HG03575 (cell line): ENCODE results near the gene ZNF804B.

Experiments
- ATAC-seq: cut with Tn5 transposase; IDR thresholded peaks from one replicate; pipeline ENCODE4 v1.9.1; 2021; ENCODE audit not compliant: unreplicated experiment, insufficient number of reproducible peaks, low FRiP score; ENCODE audit errors: extremely low read depth

Gene ZNF804B

GRCh38 chr7:88759230-88760135 is at the start of gene ZNF804B:
Gene ZNF804B (plus strand): TSS chr7:88759700. CDS start chr7:88759977, 277 bp downstream.
- no peak for ATAC-seq

GRCh38 chr7:88735920-88736319 is 23.6 kb upstream of the ZNF804B start:
- no peak for ATAC-seq

- no peak for ATAC-seq
These were observed 21.9 kb upstream of the ZNF804B start for GRCh38 chr7:88737632-88738031.

- ATAC-seq = no peak
These were observed 13.4 kb upstream of the ZNF804B start for GRCh38 chr7:88746126-88746525.

- ATAC-seq = no peak
These were observed 2.7 kb upstream of the ZNF804B start for GRCh38 chr7:88756802-88757201.

DNA sequence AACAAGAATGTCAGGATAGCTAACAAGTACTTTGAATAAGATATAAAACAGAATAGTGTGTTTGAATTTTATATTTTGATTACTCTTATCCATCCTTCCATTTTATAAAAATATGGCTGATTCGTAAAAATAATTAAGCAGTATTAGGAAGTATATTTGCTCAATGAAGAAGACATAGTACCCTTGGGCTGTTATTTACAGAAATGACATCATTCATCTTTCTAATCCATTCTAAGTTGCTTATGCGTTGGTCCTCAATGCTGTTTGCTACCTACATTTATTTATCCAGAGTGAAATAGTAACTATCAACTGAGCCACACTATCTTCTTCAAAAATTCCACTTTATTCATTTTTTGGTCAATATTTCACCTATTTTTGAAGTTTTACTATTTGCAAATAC is 2.1 kb upstream of the ZNF804B start:
- no peak for ATAC-seq

- no peak for ATAC-seq
These were observed 895 bp upstream of the ZNF804B start for GRCh38 chr7:88758381-88759229.

DNA sequence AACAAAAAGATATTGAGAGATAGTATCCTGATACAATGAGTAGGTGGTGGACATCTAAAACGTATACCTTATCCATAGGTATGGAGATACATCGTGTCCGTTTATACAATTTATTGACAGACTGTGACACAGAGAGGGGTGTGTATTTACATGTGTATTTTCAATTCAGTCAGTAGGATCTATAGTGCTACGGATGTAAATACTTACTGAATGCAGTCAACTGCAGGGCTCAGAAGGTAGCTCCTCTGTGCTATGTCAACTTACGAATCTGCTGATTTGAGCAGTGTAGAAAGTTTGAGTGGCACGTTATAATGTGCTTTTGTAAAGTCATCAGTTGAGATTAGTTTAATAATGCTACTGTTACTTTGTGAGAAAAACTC is 626 bp downstream of the ZNF804B start:
- no peak for ATAC-seq

GRCh38 chr7:88761779-88762178 is 2.3 kb downstream of the ZNF804B start:
- no peak for ATAC-seq

GRCh38 chr7:88771417-88771816 is 11.9 kb downstream of the ZNF804B start:
- no peak for ATAC-seq

GRCh38 chr7:88772776-88773175 is 13.3 kb downstream of the ZNF804B start:
- no peak for ATAC-seq

DNA sequence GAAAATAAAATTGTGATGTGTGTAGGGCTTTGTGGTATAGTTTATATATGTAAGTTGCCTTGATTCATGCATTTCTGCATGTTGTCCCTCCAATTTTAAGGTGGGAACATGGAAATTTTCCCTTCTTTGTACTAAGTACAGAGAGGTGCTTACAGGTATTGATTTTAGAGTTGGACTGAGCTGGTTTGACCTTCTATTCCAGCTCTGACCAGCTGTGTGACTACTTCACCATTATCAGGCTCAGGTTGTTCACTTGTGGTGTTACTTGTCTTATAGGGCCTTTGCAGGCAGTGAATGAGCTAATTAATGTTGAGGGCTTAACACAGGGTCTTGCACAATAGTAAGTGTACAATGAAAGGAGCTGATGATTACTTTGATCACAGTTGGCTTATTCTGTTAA is 16.3 kb downstream of the ZNF804B start:
- ATAC-seq = no peak

GRCh38 chr7:88787777-88788176 is 28.3 kb downstream of the ZNF804B start:
- no peak for ATAC-seq

DNA sequence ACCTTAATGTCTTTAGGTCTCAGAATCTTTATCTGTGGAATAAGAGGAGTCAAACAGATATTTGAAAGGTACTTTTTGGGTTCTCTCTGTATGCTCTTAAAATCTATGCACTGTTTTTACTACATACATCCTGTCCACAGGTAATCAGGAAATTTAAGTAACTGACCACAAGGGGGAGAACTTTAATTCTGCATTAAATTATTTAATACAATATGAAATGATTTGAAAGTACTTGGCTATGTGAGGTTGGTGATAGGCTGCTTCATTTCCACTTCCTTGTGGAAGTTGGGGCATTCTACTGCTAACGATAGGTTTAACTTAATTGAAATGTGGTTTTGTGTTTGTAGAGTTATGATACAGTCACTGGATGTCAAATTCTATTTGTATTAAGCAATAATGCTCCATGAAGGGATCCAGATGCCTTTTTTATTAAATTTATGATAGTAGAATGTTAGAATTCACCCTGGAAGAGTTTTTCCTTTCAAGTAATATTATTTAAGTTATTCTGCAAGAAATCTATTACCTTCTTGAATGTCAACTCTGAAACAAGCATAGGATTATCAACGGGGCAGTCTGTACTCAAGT is 30.1 kb downstream of the ZNF804B start:
- no peak for ATAC-seq

DNA sequence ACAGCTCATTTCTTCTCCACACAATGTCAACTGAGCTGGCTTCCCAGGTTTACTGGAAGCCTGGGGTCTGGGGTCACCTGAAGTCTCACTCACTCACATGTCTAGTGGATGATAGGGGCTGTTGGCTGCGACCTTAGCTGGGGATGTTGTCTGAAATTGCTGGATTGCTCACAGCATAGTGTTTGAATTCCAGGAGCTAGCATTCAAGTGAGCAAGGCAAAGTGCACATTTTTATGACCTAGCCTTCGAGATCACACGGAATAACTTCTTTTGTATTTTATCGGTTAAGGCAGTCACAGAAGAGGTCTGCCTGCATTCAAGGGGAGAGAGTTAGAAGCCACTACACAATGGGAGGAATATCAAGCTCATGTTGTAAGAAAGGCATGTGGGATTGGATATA is 32.4 kb downstream of the ZNF804B start:
- ATAC-seq = no peak

- no peak for ATAC-seq
These were observed 32.9 kb downstream of the ZNF804B start for GRCh38 chr7:88792361-88792760.

DNA sequence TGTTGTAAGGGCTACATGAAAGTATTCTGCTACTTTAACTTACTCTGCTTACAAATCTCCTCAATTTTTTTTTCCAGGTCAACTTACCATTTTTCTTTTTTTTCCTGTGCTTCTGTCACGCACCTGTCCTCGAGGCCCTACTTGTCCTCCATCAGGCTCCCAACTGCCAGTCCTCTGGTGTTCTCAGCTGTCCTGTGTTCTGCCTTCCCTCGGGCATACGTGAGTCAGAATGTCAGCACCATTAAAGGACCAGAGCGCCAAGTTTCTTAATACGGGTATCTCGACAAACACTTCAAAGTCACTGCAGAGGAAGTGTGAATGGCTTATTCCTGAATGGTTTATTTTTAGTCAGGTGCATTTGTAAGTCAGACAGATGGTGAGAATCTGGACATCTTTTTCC is 36.1 kb downstream of the ZNF804B start, which contains the start of gene TEX47:
Gene TEX47, minus strand, starts transcription at position 185 of the 400 bp plus-strand sequence. CDS start 795 bp downstream, outside the sequence.
- no peak for ATAC-seq

DNA sequence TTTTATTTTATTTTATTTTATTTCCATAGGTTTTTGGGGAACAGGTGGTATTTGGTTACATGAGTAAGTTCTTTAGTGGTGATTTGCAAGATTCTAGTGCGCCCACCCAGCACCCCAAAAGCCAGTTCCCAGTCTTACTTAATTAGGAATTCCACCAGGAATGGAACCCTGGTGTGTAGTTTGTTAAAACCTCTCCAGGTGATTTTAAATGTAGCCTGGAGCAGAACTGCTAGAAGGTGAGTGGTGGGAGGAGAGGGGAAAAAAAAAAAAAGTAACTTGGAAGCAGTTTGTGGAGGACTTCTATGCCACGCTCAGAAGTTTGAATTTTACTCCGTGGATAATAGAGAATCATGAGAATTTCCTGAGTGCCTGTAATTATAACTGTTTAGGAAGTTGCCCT is 41.5 kb downstream of the ZNF804B start:
- no peak for ATAC-seq

DNA sequence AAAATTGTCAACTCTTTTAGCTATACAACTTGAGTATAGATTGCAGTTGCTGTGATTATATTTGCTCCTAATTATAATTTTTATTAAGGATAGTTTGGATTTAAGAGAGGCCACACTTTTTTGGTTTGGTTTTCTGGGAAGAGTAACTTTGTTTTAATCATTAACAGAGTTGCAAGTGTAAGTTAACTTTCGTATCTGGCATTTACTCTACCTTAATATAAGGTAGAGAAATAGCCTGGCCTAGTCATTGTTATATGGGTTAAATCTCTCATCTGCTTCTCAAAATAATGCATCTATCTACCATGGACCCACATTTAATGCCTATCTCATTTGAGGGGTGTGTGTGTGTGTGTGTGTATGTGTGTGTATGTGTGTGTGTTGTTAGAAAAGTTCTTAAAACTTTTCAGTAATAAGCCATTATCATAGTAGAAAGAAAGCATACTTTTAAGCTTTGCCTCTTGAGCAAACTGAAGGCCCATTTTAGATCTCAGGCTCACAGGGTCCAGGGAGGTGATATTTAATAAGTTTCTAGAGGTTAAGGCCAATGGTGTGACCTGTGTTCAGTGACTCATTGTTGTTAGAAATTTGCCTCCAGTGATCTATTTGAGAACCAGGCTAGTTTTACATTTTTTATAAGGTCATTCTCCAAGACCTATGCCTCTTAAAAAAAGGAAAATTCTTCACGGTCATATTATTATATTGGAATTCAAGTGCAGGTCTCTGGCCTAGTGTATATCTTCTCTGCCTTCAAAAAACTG is 47.0 kb downstream of the ZNF804B start:
- no peak for ATAC-seq
